Trophoblast cell (in vitro differentiated cells and primary cell): ENCODE results near the gene CACNG1.

Experiments
- DNase-seq, 2 donors: peaks; one replicate each; pipeline ENCODE4 v3.0.0-alpha.2; 2016
- H2AFZ ChIP-seq: 2 replicates; pipeline ENCODE4 v1.6.1; 2013; ENCODE audit warnings: low read length, moderate library complexity, mild to moderate bottlenecking; ENCODE audit not compliant: insufficient read depth, poor library complexity
- H2AK5ac ChIP-seq: 2 replicates; pipeline ENCODE4 v1.6.1; 2013; ENCODE audit warnings: mild to moderate bottlenecking, low read length
- H2BK120ac ChIP-seq: 2 replicates; pipeline ENCODE4 v1.6.1; 2013; ENCODE audit warnings: low read length, mild to moderate bottlenecking, moderate library complexity; ENCODE audit not compliant: insufficient read depth, poor library complexity
- H2BK12ac ChIP-seq: 2 replicates; pipeline ENCODE4 v1.6.1; 2013; ENCODE audit warnings: mild to moderate bottlenecking, low read length, moderate library complexity
- H2BK5ac ChIP-seq: 2 replicates; pipeline ENCODE4 v1.6.1; 2013; ENCODE audit warnings: low read length, low read depth, moderate library complexity, mild to moderate bottlenecking; ENCODE audit not compliant: poor library complexity
- H3K14ac ChIP-seq: 2 replicates; pipeline ENCODE4 v1.6.1; 2013; ENCODE audit warnings: mild to moderate bottlenecking, low read length
- H3K18ac ChIP-seq: 2 replicates; pipeline ENCODE4 v1.6.1; 2013; ENCODE audit warnings: mild to moderate bottlenecking, low read length
- H3K23ac ChIP-seq: 2 replicates; pipeline ENCODE4 v1.6.1; 2013; ENCODE audit warnings: low read length
- H3K27ac ChIP-seq: 2 replicates; pipeline ENCODE4 v1.5.1; 2013; ENCODE audit warnings: low read depth, mild to moderate bottlenecking, inconsistent platforms, low read length, moderate library complexity
- H3K27me3 ChIP-seq: 2 replicates; pipeline ENCODE4 v1.6.1; 2013; ENCODE audit warnings: inconsistent platforms, mild to moderate bottlenecking, low read length, moderate library complexity; ENCODE audit not compliant: insufficient read depth
- H3K36me3 ChIP-seq, 2 experiments: 1 replicate in 1 of 2; 2 replicates in 1 of 2; pipeline ENCODE4 v1.6.1; 2013; ENCODE audit warnings: low read length in 2 of 2, mild to moderate bottlenecking in 2 of 2, moderate library complexity in 1 of 2; ENCODE audit not compliant: insufficient read depth in 2 of 2, control insufficient read depth in 1 of 2
- H3K4ac ChIP-seq: 2 replicates; pipeline ENCODE4 v1.6.1; 2013; ENCODE audit warnings: low read depth, mild to moderate bottlenecking, low read length, moderate library complexity
- H3K4me1 ChIP-seq, 2 experiments: 1 replicate in 1 of 2; 2 replicates in 1 of 2; pipeline ENCODE4 v1.6.1; 2013; ENCODE audit warnings: low read length in 2 of 2, mild to moderate bottlenecking in 2 of 2, moderate library complexity in 1 of 2; ENCODE audit not compliant: insufficient read depth in 2 of 2, control insufficient read depth in 1 of 2
- H3K4me2 ChIP-seq: 2 replicates; pipeline ENCODE4 v1.6.1; 2013; ENCODE audit warnings: inconsistent platforms, mild to moderate bottlenecking, low read length, moderate library complexity
- H3K4me3 ChIP-seq: 2 replicates; pipeline ENCODE4 v1.5.1; 2013; ENCODE audit warnings: mild to moderate bottlenecking, low read depth, low read length, inconsistent platforms
- H3K79me1 ChIP-seq: one replicate; pipeline ENCODE4 v1.6.1; 2013; ENCODE audit warnings: low read length
- H3K79me2 ChIP-seq: 2 replicates; pipeline ENCODE4 v1.6.1; 2013; ENCODE audit warnings: low read length, mild to moderate bottlenecking; ENCODE audit not compliant: control insufficient read depth, insufficient read depth, poor library complexity
- H3K9ac ChIP-seq: 2 replicates; pipeline ENCODE4 v1.6.1; 2013; ENCODE audit warnings: mild to moderate bottlenecking, low read length
- H3K9me3 ChIP-seq: 2 replicates; pipeline ENCODE4 v1.6.1; 2013; ENCODE audit warnings: low read depth, mild to moderate bottlenecking, control low read depth, inconsistent platforms, low read length; ENCODE audit not compliant: insufficient read depth
- H4K12ac ChIP-seq: 2 replicates; pipeline ENCODE4 v1.6.1; 2013; ENCODE audit warnings: low read depth, mild to moderate bottlenecking, low read length, moderate library complexity
- H4K8ac ChIP-seq: 2 replicates; pipeline ENCODE4 v1.6.1; 2013; ENCODE audit warnings: low read depth, mild to moderate bottlenecking, low read length, moderate library complexity
- H4K91ac ChIP-seq: one replicate; pipeline ENCODE4 v1.6.1; 2013; ENCODE audit warnings: low read depth, mild to moderate bottlenecking, low read length, moderate library complexity
- WGBS: extraction: QIAGEN DNeasy Blood & Tissue Kit; methylation state at CpG from one replicate; pipeline ENCODE4 v1.1.7; 2013; ENCODE audit warnings: missing lambda C conversion rate; ENCODE audit not compliant: insufficient read length, insufficient coverage; ENCODE audit errors: extremely low coverage; 5-methylcytosine and 5-hydroxymethylcytosine counted together

The CACNG1 gene

GRCh38 chr17:67041941-67042899 lies 2.1 kb upstream of the CACNG1 start:
- Histone ChIP-seq H2BK120ac (no peak overlapping the region), H3K18ac (no peak overlapping the region), H3K36me3 (no peaks in the 10 kb centered on the region), H3K9ac (no peak overlapping the region), H3K23ac (no peak overlapping the region), H3K14ac (no peak overlapping the region), H3K79me2 (no peaks in the 10 kb centered on the region), H2BK12ac (no peak overlapping the region), H4K12ac (no peak overlapping the region), H2BK5ac (no peak overlapping the region), H4K8ac (no peak overlapping the region), H3K27ac (no peak overlapping the region), H3K79me1 (no peaks in the 10 kb centered on the region), H3K27me3 (no peaks in the 10 kb centered on the region), H3K4me1 (peaks cover 3 to 7% of the 10 kb centered on the region in 2 experiments), H3K9me3 (no peaks in the 10 kb centered on the region), H2AFZ (no peak overlapping the region), H3K4me3 (no peak overlapping the region), H3K4me2 (no peak overlapping the region), H2AK5ac (no peak overlapping the region), H3K4ac (no peak overlapping the region), H4K91ac (no peak overlapping the region)
- no CpG with 5 or more reads among the region's 11 CpGs for WGBS
- no peak for DNase-seq

GRCh38 chr17:67043283-67043682 lies 1.1 kb upstream of the CACNG1 start:
- Histone ChIP-seq H2BK12ac (no peak overlapping the region), H3K14ac (no peak overlapping the region), H3K79me1 (no peaks in the 10 kb centered on the region), H2AK5ac (no peak overlapping the region), H3K27ac (no peak overlapping the region), H3K4ac (no peak overlapping the region), H3K4me2 (no peak overlapping the region), H4K91ac (no peak overlapping the region), H3K4me3 (no peak overlapping the region), H3K27me3 (no peaks in the 10 kb centered on the region), H3K36me3 (no peaks in the 10 kb centered on the region), H2BK5ac (no peak overlapping the region), H3K9ac (no peak overlapping the region), H2BK120ac (no peak overlapping the region), H4K12ac (no peak overlapping the region), H3K23ac (no peak overlapping the region), H4K8ac (no peak overlapping the region), H2AFZ (no peak overlapping the region), H3K9me3 (no peaks in the 10 kb centered on the region), H3K18ac (no peak overlapping the region), H3K4me1 (peaks cover 3 to 7% of the 10 kb centered on the region in 2 experiments), H3K79me2 (no peaks in the 10 kb centered on the region)
- no peak for DNase-seq
- WGBS: no CpG with 5 or more reads among the region's 12 CpGs

- no peak overlapping the region for H3K27ac ChIP-seq
- no peaks in the 10 kb centered on the region for H3K27me3 ChIP-seq
- H3K9ac ChIP-seq: no peak overlapping the region
- no peak overlapping the region for H3K23ac ChIP-seq
- H3K4me2 ChIP-seq: no peak overlapping the region
- no peaks in the 10 kb centered on the region for H3K4me1 ChIP-seq
- no peaks in the 10 kb centered on the region for H3K79me2 ChIP-seq
- no peak for DNase-seq
- whole genome bisulfite sequencing: no CpG with 5 or more reads among the region's 5 CpGs
- no peak overlapping the region for H2BK120ac ChIP-seq
- H4K91ac ChIP-seq: no peak overlapping the region
- no peaks in the 10 kb centered on the region for H3K36me3 ChIP-seq
- no peak overlapping the region for H3K18ac ChIP-seq
- H4K8ac ChIP-seq: no peak overlapping the region
- H3K4me3 ChIP-seq: no peak overlapping the region
- no peaks in the 10 kb centered on the region for H3K9me3 ChIP-seq
- H2AK5ac ChIP-seq: no peak overlapping the region
- no peak overlapping the region for H3K14ac ChIP-seq
- H2BK12ac ChIP-seq: no peak overlapping the region
- no peak overlapping the region for H2AFZ ChIP-seq
- H4K12ac ChIP-seq: no peak overlapping the region
- H2BK5ac ChIP-seq: no peak overlapping the region
- H3K4ac ChIP-seq: no peak overlapping the region
- no peaks in the 10 kb centered on the region for H3K79me1 ChIP-seq
Observed at GRCh38 chr17:67044940-67045339, 586 bp downstream of the CACNG1 start.

GRCh38 chr17:67046398-67046797 lies 2.0 kb downstream of the CACNG1 start:
- no peaks in the 10 kb centered on the region for H3K27me3 ChIP-seq
- H3K36me3 ChIP-seq: no peaks in the 10 kb centered on the region
- H3K9ac ChIP-seq: no peak overlapping the region
- H3K18ac ChIP-seq: no peak overlapping the region
- no peak overlapping the region for H3K14ac ChIP-seq
- no peaks in the 10 kb centered on the region for H3K9me3 ChIP-seq
- H3K4me1 ChIP-seq: no peaks in the 10 kb centered on the region
- H4K8ac ChIP-seq: no peak overlapping the region
- no peak overlapping the region for H3K23ac ChIP-seq
- DNase-seq: no peak
- H4K91ac ChIP-seq: no peak overlapping the region
- H3K4me3 ChIP-seq: no peak overlapping the region
- WGBS: no CpG with 5 or more reads among the region's 4 CpGs
- H3K79me1 ChIP-seq: no peaks in the 10 kb centered on the region
- H2BK120ac ChIP-seq: no peak overlapping the region
- H3K4ac ChIP-seq: no peak overlapping the region
- no peak overlapping the region for H2BK5ac ChIP-seq
- H2AK5ac ChIP-seq: no peak overlapping the region
- H2BK12ac ChIP-seq: no peak overlapping the region
- no peak overlapping the region for H3K4me2 ChIP-seq
- no peak overlapping the region for H3K27ac ChIP-seq
- H2AFZ ChIP-seq: no peak overlapping the region
- H3K79me2 ChIP-seq: no peaks in the 10 kb centered on the region
- H4K12ac ChIP-seq: no peak overlapping the region
